ENCODE results near the gene CREBBP. TPM values are rescaled to one million over a fixed set of nuclear protein-coding genes. Genes with fewer than 3 reads are reported as not detected.

Gene CREBBP
- total RNA-seq, 1 donor from 2014 or later = 50.3 TPM

- peaks cover 35% of the 10 kb centered on the region for H3K4me1 Mint-ChIP-seq (ENCODE audit: low read depth)
- no peaks in the 10 kb centered on the region for H3K27me3 Mint-ChIP-seq (ENCODE audit: insufficient read depth)
- intact Hi-C loops (cut with micrococcal nuclease) = no loop called here
- DNase-seq (ENCODE audit: low spot score) = no peak
- no peak overlapping the region for H3K4me3 Mint-ChIP-seq
- no peaks in the 10 kb centered on the region for H3K9me3 Mint-ChIP-seq
- no peak overlapping the region for H3K27ac Mint-ChIP-seq
- H3K36me3 Mint-ChIP-seq (ENCODE audit: low read depth) = no peaks in the 10 kb centered on the region
Measured at GRCh38 chr16:3859889-3860288, 20.6 kb downstream of the CREBBP start.

- no peaks in the 10 kb centered on the region for H3K27me3 Mint-ChIP-seq (ENCODE audit: insufficient read depth)
- no peak for DNase-seq (ENCODE audit: low spot score)
- no peaks in the 10 kb centered on the region for H3K36me3 Mint-ChIP-seq (ENCODE audit: low read depth)
- H3K4me1 Mint-ChIP-seq (ENCODE audit: low read depth) = peaks cover 43% of the 10 kb centered on the region
- H3K4me3 Mint-ChIP-seq = no peak overlapping the region
- intact Hi-C loops (cut with micrococcal nuclease) = no loop called here
- H3K9me3 Mint-ChIP-seq = no peaks in the 10 kb centered on the region
- no peak overlapping the region for H3K27ac Mint-ChIP-seq
Measured at GRCh38 chr16:3858801-3859200, 21.7 kb downstream of the CREBBP start.

GRCh38 chr16:3857189-3858043 lies 23.1 kb downstream of the CREBBP start:
- DNase-seq (ENCODE audit: low spot score) = no peak
- H3K27me3 Mint-ChIP-seq (ENCODE audit: insufficient read depth) = no peaks in the 10 kb centered on the region
- no peaks in the 10 kb centered on the region for H3K9me3 Mint-ChIP-seq
- H3K27ac Mint-ChIP-seq = no peak overlapping the region
- no peak overlapping the region for H3K4me3 Mint-ChIP-seq
- H3K4me1 Mint-ChIP-seq (ENCODE audit: low read depth) = peaks cover 46% of the 10 kb centered on the region
- H3K36me3 Mint-ChIP-seq (ENCODE audit: low read depth) = no peaks in the 10 kb centered on the region
- intact Hi-C loops (cut with micrococcal nuclease) = loop anchor here (1.0 kb wide), 1 partner anchor 68 kb away; no protein-coding TSS in a partner anchor

- no peaks in the 10 kb centered on the region for H3K27me3 Mint-ChIP-seq (ENCODE audit: insufficient read depth)
- DNase-seq (ENCODE audit: low spot score) = no peak
- H3K4me3 Mint-ChIP-seq = no peak overlapping the region
- no peaks in the 10 kb centered on the region for H3K9me3 Mint-ChIP-seq
- H3K27ac Mint-ChIP-seq = no peak overlapping the region
- H3K36me3 Mint-ChIP-seq (ENCODE audit: low read depth) = no peaks in the 10 kb centered on the region
- intact Hi-C loops (cut with micrococcal nuclease) = loop anchor here (1.0 kb wide), 1 partner anchor 67 kb away; no protein-coding TSS in a partner anchor
- peaks cover 47% of the 10 kb centered on the region for H3K4me1 Mint-ChIP-seq (ENCODE audit: low read depth)
Measured at GRCh38 chr16:3856367-3857141, 24.0 kb downstream of the CREBBP start.

GRCh38 chr16:3854750-3855541 lies 25.6 kb downstream of the CREBBP start:
- H3K27ac Mint-ChIP-seq = no peak overlapping the region
- intact Hi-C loops (cut with micrococcal nuclease) = no loop called here

GRCh38 chr16:3850544-3850899 lies 30.0 kb downstream of the CREBBP start:
- H3K9me3 Mint-ChIP-seq = no peaks in the 10 kb centered on the region

More at GRCh38 chr16:3854750-3855541, 25.6 kb downstream of the CREBBP start:
- Mint-ChIP-seq H3K9me3 (no peaks in the 10 kb centered on the region), H3K36me3 (ENCODE audit: low read depth) (no peaks in the 10 kb centered on the region), H3K4me1 (ENCODE audit: low read depth) (peaks cover 47% of the 10 kb centered on the region), H3K4me3 (no peak overlapping the region), H3K27me3 (ENCODE audit: insufficient read depth) (no peaks in the 10 kb centered on the region)
- no peak for DNase-seq (ENCODE audit: low spot score)

GRCh38 chr16:3849751-3850543 lies 30.6 kb downstream of the CREBBP start:
- H3K4me3 Mint-ChIP-seq = no peak overlapping the region
- intact Hi-C loops (cut with micrococcal nuclease) = no loop called here
- H3K27ac Mint-ChIP-seq = no peak overlapping the region
- no peaks in the 10 kb centered on the region for H3K9me3 Mint-ChIP-seq
- no peak for DNase-seq (ENCODE audit: low spot score)
- H3K4me1 Mint-ChIP-seq (ENCODE audit: low read depth) = peaks cover 17% of the 10 kb centered on the region
- H3K36me3 Mint-ChIP-seq (ENCODE audit: low read depth) = peaks cover 17% of the 10 kb centered on the region
- H3K27me3 Mint-ChIP-seq (ENCODE audit: insufficient read depth) = no peaks in the 10 kb centered on the region

More at GRCh38 chr16:3850544-3850899, 30.0 kb downstream of the CREBBP start:
- Mint-ChIP-seq H3K4me3 (no peak overlapping the region), H3K27ac (no peak overlapping the region), H3K36me3 (ENCODE audit: low read depth) (peaks cover 17% of the 10 kb centered on the region), H3K4me1 (ENCODE audit: low read depth) (peaks cover 19% of the 10 kb centered on the region), H3K27me3 (ENCODE audit: insufficient read depth) (no peaks in the 10 kb centered on the region)
- intact Hi-C loops (cut with micrococcal nuclease) = no loop called here
- no peak for DNase-seq (ENCODE audit: low spot score)

GRCh38 chr16:3846595-3847091 lies 33.9 kb downstream of the CREBBP start:
- no peaks in the 10 kb centered on the region for H3K9me3 Mint-ChIP-seq
- H3K27me3 Mint-ChIP-seq (ENCODE audit: insufficient read depth) = no peaks in the 10 kb centered on the region
- intact Hi-C loops (cut with micrococcal nuclease) = no loop called here
- H3K4me3 Mint-ChIP-seq = no peak overlapping the region
- peaks cover 9% of the 10 kb centered on the region for H3K4me1 Mint-ChIP-seq (ENCODE audit: low read depth)
- DNase-seq (ENCODE audit: low spot score) = no peak
- H3K27ac Mint-ChIP-seq = no peak overlapping the region
- peaks cover 17% of the 10 kb centered on the region for H3K36me3 Mint-ChIP-seq (ENCODE audit: low read depth)

- Mint-ChIP-seq H3K27me3 (ENCODE audit: insufficient read depth) (no peaks in the 10 kb centered on the region), H3K4me1 (ENCODE audit: low read depth) (peaks cover 9% of the 10 kb centered on the region), H3K9me3 (no peaks in the 10 kb centered on the region), H3K36me3 (ENCODE audit: low read depth) (peaks cover 17% of the 10 kb centered on the region), H3K4me3 (no peak overlapping the region), H3K27ac (no peak overlapping the region)
- intact Hi-C loops (cut with micrococcal nuclease) = no loop called here
- DNase-seq (ENCODE audit: low spot score) = no peak
Measured at GRCh38 chr16:3846087-3846486, 34.4 kb downstream of the CREBBP start.

GRCh38 chr16:3842994-3843393 lies 37.5 kb downstream of the CREBBP start:
- no peaks in the 10 kb centered on the region for H3K27me3 Mint-ChIP-seq (ENCODE audit: insufficient read depth)
- H3K4me1 Mint-ChIP-seq (ENCODE audit: low read depth) = peaks cover 9% of the 10 kb centered on the region
- no peak overlapping the region for H3K27ac Mint-ChIP-seq
- no peaks in the 10 kb centered on the region for H3K9me3 Mint-ChIP-seq
- no peak overlapping the region for H3K4me3 Mint-ChIP-seq
- intact Hi-C loops (cut with micrococcal nuclease) = no loop called here
- DNase-seq (ENCODE audit: low spot score) = no peak
- H3K36me3 Mint-ChIP-seq (ENCODE audit: low read depth) = peaks cover 13% of the 10 kb centered on the region

- H3K27me3 Mint-ChIP-seq (ENCODE audit: insufficient read depth) = no peaks in the 10 kb centered on the region
- no peak overlapping the region for H3K27ac Mint-ChIP-seq
- H3K4me1 Mint-ChIP-seq (ENCODE audit: low read depth) = peaks cover 9% of the 10 kb centered on the region
- H3K9me3 Mint-ChIP-seq = no peaks in the 10 kb centered on the region
- no peak for DNase-seq (ENCODE audit: low spot score)
- H3K4me3 Mint-ChIP-seq = no peak overlapping the region
- intact Hi-C loops (cut with micrococcal nuclease) = no loop called here
- H3K36me3 Mint-ChIP-seq (ENCODE audit: low read depth) = peaks cover 9% of the 10 kb centered on the region
Measured at GRCh38 chr16:3841729-3842508, 38.6 kb downstream of the CREBBP start.

All from activated T-helper 1 cell treated with anti-CD3 and anti-CD28 coated beads, Interleukin-12 subunit alpha, Interleukin-12 subunit beta, Interleukin-2, Interleukin-4 antibody, amounts not matched to agents 30 ng/mL and 10 ng/mL and 1 ng/mL, durations not matched to agents 14 hours and 24 hours and 36 hours (primary cell).